CD4-positive, alpha-beta memory T cell (primary cell): ENCODE measurements around the gene DCP2. TPM values are rescaled to one million over a fixed set of nuclear protein-coding genes. Genes with fewer than 3 reads are reported as not detected.
"Not testable (repeated sequence)": the region's sequence is repeated elsewhere in the genome, so short reads cannot be mapped to it uniquely, and the experiment has no call there.

Experiments used
- CTCF ChIA-PET: fragments of 350-600 bp; sonication (Branson Sonifier 250); formaldehyde crosslinking; loops from one replicate; lab custom pipeline; 2021; ENCODE audit warnings: inconsistent platforms; ENCODE audit not compliant: partially characterized antibody; lab: Charles Lee
- POLR2A ChIA-PET: fragments of 350-600 bp; sonication (Branson Sonifier 250); formaldehyde crosslinking; loops from one replicate; lab custom pipeline; 2021; ENCODE audit not compliant: partially characterized antibody; lab: Charles Lee
- DNase-seq, 5 donors: peaks; one replicate each; pipeline versions ENCODE4 v3.0.0 to v3.0.0-alpha.2; 2020 to 2022; ENCODE audit warnings: mixed read lengths in 1 of 5
- H3K27ac ChIP-seq: one replicate; pipeline ENCODE4 v1.7.0; 2013; ENCODE audit warnings: low read depth, low read length
- H3K27me3 ChIP-seq: 2 replicates; pipeline ENCODE4 v1.7.0; 2013; ENCODE audit warnings: mild to moderate bottlenecking, low read length, moderate library complexity; ENCODE audit not compliant: insufficient read depth
- H3K36me3 ChIP-seq: 2 replicates; pipeline ENCODE4 v1.7.0; 2013; ENCODE audit warnings: mild to moderate bottlenecking, low read length, moderate library complexity; ENCODE audit not compliant: insufficient read depth
- H3K4me1 ChIP-seq: 2 replicates; pipeline ENCODE4 v1.7.0; 2013; ENCODE audit warnings: mild to moderate bottlenecking, low read length, moderate library complexity; ENCODE audit not compliant: insufficient read depth
- H3K4me3 ChIP-seq, 2 donors: one replicate each; pipeline ENCODE4 v1.7.0; 2013; ENCODE audit warnings: low read length in 2 of 2, mild to moderate bottlenecking in 1 of 2
- H3K9me3 ChIP-seq, 2 donors: one replicate each; pipeline ENCODE4 v1.7.0; 2013; ENCODE audit warnings: low read length in 2 of 2, control low read depth in 1 of 2; ENCODE audit not compliant: control insufficient read depth in 1 of 2
- H3K27ac Mint-ChIP-seq, 7 donors: one replicate each; pipeline ENCODE4 v1.8.0; 2020 to 2021; ENCODE audit warnings: mixed read lengths in 7 of 7, mild to moderate bottlenecking in 6 of 7, inconsistent platforms in 3 of 7, moderate library complexity in 3 of 7
- H3K27me3 Mint-ChIP-seq, 2 donors: one replicate each; pipeline ENCODE4 v1.8.0; 2020 to 2021; ENCODE audit warnings: mixed read lengths in 2 of 2
- H3K36me3 Mint-ChIP-seq, 2 donors: one replicate each; pipeline ENCODE4 v1.8.0; 2020 to 2021; ENCODE audit warnings: mixed read lengths in 2 of 2, inconsistent platforms in 1 of 2, mild to moderate bottlenecking in 1 of 2
- H3K4me1 Mint-ChIP-seq, 4 donors: one replicate each; pipeline ENCODE4 v1.8.0; 2020 to 2021; ENCODE audit warnings: mixed read lengths in 4 of 4, mild to moderate bottlenecking in 1 of 4
- H3K4me3 Mint-ChIP-seq, 8 donors: one replicate each; pipeline ENCODE4 v1.8.0; 2020 to 2021; ENCODE audit warnings: mixed read lengths in 8 of 8, mild to moderate bottlenecking in 7 of 8, moderate library complexity in 6 of 8, inconsistent platforms in 3 of 8
- H3K9me3 Mint-ChIP-seq, 8 donors: one replicate each; pipeline ENCODE4 v1.8.0; 2020 to 2021; ENCODE audit warnings: mixed read lengths in 8 of 8, mild to moderate bottlenecking in 5 of 8, inconsistent platforms in 3 of 8, moderate library complexity in 1 of 8
- intact Hi-C: fragments of 100-400 bp; cut with micrococcal nuclease; formaldehyde crosslinking; loops from one replicate; pipeline ENCODE4 v1.15.1; 2023
- polyA plus RNA-seq, 2 donors: library from polyadenylated mRNA; unstranded; fragments of 300-500 nt; fragmentation: Illumina TruSeq; gene quantifications; one replicate each; pipeline ENCODE4 v1.2.3, GENCODE V29; 2021
- total RNA-seq, 2 experiments: library from RNA; stranded (reverse); gene quantifications; one replicate each; pipeline ENCODE4 v1.2.3, GENCODE V29; 2021

DCP2 gene
- total and polyA plus RNA-seq, 4 experiments from 2014 or later = 54.0 to 123 (median 95.7) TPM

DNA sequence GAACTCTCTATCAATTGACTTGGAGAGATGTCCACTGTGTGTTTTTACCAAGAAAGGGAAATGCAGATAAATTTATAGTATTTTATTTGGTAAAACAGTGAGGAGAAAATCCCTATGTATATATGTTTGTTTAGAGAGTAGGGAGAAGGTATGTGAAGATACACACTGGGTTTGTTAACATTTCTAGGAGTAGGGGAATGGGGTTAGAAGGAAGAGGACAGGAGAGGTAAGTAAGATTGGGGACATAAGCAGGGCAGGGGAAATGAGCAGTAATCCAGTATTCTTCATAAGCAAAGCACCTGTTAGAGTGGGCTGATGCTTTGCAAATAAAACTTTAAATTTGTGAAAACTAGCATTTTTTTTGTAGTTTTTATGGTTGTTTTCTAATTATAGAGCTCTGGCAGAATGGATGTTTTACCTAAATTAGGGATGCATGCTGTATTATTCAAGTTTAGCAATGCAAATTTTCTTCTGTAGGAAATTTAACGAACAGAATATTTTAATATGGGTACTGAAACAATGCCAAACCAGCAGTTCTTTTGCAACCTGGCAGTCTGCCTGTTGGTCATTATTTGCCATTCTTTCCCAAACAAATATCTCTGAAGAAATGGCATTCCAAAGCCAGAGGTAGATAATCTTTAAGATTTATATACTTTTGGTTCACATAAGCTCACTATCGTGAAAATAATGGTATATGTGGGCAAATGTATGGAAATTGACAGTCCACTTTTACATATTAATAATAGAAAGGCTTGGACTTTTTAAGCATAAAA, 19.4 kb upstream of the DCP2 start:
- intact Hi-C loops = no loop called here

DNA sequence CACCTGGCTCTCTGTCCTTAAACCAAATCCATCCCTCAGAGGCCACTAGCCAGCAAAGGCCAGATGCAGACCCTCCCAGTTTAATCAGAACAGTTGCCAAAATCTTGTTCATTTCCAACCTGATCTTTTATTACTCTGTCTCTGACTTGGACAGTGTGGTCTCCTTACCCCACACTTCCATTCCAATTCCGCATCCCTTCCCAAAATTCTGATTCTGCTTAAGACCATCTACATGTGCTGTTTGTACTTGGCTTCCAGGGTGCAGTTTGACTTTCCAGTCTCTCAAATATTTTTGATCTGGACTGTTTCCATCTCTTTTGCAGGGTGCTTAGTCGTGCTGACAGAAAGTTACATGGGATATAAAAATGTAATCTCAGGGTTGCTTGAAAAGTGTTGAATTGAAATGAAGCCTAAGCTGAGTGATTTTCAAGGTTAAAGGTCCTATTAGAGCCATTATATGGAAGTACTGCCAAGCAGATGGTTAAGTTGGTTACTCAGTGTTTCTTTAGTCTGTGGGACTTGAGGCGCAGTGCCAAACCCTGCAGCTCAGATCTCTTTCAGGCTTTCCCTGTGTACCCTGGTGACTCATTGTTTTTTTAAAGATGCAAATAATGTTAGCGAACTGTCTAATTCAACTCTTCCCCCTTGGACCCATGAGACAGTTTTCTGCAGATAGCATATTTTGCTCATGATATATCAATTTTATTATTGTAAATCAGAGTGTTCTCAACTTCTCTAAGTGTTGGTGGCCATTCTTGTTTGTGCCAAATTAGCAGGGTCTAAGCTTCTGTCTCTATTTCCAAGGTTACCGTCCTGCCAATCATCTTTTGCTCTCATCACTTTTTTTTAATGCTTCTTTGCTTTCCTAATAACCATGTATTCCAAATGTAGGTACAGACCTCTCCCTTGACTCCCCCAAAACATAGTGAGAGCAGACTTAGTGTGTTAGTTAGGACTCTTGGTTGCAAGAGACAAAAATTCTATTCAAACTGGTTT, 18.2 kb upstream of the DCP2 start:
- peaks cover 0 to 2% (median 0%) of the 10 kb centered on the region in 8 donors for H3K9me3 Mint-ChIP-seq
- H3K9me3 ChIP-seq = no peaks in the 10 kb centered on the region
- peaks cover 0 to 3% of the 10 kb centered on the region in 2 donors for H3K36me3 Mint-ChIP-seq
- H3K27me3 Mint-ChIP-seq = peaks cover 0 to 1% of the 10 kb centered on the region in 2 donors
- CTCF ChIA-PET = interaction anchor here (0.9 to 1.2 kb wide), 3 partner anchors 33 to 80 kb away, joined by 3 read pairs; no protein-coding TSS in a partner anchor
- no peak for DNase-seq
- H3K4me1 ChIP-seq = peaks cover 12% of the 10 kb centered on the region
- intact Hi-C loops = no loop called here
- peaks cover 2 to 8% (median 5%) of the 10 kb centered on the region in 4 donors for H3K4me1 Mint-ChIP-seq
- no peak overlapping the region for H3K27ac ChIP-seq
- H3K27ac Mint-ChIP-seq = no peak overlapping the region
- H3K4me3 ChIP-seq = no peak overlapping the region
- H3K4me3 Mint-ChIP-seq = no peak overlapping the region
- no peaks in the 10 kb centered on the region for H3K27me3 ChIP-seq
- H3K36me3 ChIP-seq = no peaks in the 10 kb centered on the region
- POLR2A ChIA-PET = no interaction called here

More for the DNA sequence above, 19.4 kb upstream of the DCP2 start:
- no peak overlapping the region for H3K27ac ChIP-seq
- CTCF ChIA-PET = no interaction called here
- H3K4me3 Mint-ChIP-seq = no peak overlapping the region
- H3K27me3 Mint-ChIP-seq = peaks cover 0 to 2% of the 10 kb centered on the region in 2 donors
- no peak overlapping the region for H3K4me3 ChIP-seq
- H3K36me3 Mint-ChIP-seq = peaks cover 0 to 4% of the 10 kb centered on the region in 2 donors
- peaks cover 12% of the 10 kb centered on the region for H3K4me1 ChIP-seq
- no peaks in the 10 kb centered on the region for H3K9me3 ChIP-seq
- no peaks in the 10 kb centered on the region for H3K36me3 ChIP-seq
- no peak for DNase-seq
- H3K4me1 Mint-ChIP-seq = peaks cover 2 to 5% (median 5%) of the 10 kb centered on the region in 4 donors
- H3K9me3 Mint-ChIP-seq = peaks cover 0 to 2% (median 0%) of the 10 kb centered on the region in 8 donors
- no peak overlapping the region for H3K27ac Mint-ChIP-seq
- H3K27me3 ChIP-seq = no peaks in the 10 kb centered on the region
- POLR2A ChIA-PET = no interaction called here

DNA sequence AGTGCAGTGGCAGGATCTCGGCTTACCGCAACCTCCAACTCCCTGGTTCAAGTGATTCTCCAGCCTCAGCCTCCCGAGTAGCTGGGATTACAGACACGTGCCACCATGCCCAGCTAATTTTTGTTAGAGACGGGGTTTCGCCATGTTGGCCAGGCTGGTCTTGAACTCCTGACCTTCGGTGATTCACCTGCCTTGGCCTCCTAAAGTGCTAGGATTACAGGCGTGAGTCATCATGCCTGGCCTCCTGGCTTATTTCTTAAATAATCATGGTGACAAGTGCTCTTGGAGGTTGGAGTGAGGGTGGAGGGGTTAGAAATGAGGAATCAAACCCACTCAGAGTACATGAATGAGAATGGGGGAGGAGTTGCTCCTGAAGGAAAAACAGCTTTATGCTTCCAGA, 16.7 kb upstream of the DCP2 start:
- intact Hi-C loops = loop anchor here (5.0 kb wide), 2 partner anchors 98 to 268 kb away; partner anchors contain the start of gene SRP19
- H3K36me3 ChIP-seq, POLR2A ChIA-PET, H3K27me3 ChIP-seq, H3K4me3 Mint-ChIP-seq, H3K27me3 Mint-ChIP-seq, H3K27ac Mint-ChIP-seq, H3K4me3 ChIP-seq, DNase-seq, H3K36me3 Mint-ChIP-seq, H3K9me3 Mint-ChIP-seq, H3K27ac ChIP-seq, H3K9me3 ChIP-seq: not testable (repeated sequence)
- peaks cover 7 to 14% (median 13%) of the 10 kb centered on the region in 4 donors for H3K4me1 Mint-ChIP-seq
- H3K4me1 ChIP-seq = peaks cover 22% of the 10 kb centered on the region
- CTCF ChIA-PET = interaction anchor here (0.9 to 1.4 kb wide), 5 partner anchors 34 to 111 kb away, joined by 3 read pairs; no protein-coding TSS in a partner anchor

DNA sequence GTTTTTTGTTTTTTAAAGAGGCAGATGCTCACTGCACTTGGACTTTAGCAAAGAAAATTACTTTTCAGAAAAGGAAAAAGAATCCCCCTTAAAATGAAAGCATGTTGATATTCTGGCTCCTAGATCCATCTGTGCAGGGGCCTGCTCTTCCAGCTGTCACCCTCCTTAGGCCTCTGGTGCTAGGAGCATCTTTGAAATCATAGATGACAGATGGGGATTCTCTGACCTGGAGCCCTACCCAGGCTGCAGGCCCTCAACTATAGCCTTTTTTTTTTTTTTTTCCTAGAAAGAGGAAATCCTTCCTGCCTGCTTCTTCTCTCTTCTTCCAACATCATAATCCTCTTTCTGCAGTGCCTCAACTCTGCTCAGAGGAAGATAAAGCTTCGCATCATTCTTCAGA, 16.3 kb upstream of the DCP2 start:
- no peak overlapping the region for H3K27ac ChIP-seq
- no peaks in the 10 kb centered on the region for H3K9me3 ChIP-seq
- ChIA-PET CTCF (interaction anchor here (1.1 to 5.7 kb wide), 6 partner anchors 9 to 267 kb away, joined by 3 to 76 read pairs (median 3); partner anchors contain the start of gene REEP5), POLR2A (no interaction called here)
- no peaks in the 10 kb centered on the region for H3K36me3 Mint-ChIP-seq
- H3K4me3 ChIP-seq = no peak overlapping the region
- H3K9me3 Mint-ChIP-seq = no peaks in the 10 kb centered on the region
- H3K4me3 Mint-ChIP-seq = no peak overlapping the region
- H3K27me3 Mint-ChIP-seq = no peaks in the 10 kb centered on the region
- intact Hi-C loops = loop anchor here (5.0 kb wide), 2 partner anchors 98 to 268 kb away; partner anchors contain the start of gene SRP19
- peaks cover 22% of the 10 kb centered on the region for H3K4me1 ChIP-seq
- no peaks in the 10 kb centered on the region for H3K27me3 ChIP-seq
- peaks cover 7 to 14% (median 13%) of the 10 kb centered on the region in 4 donors for H3K4me1 Mint-ChIP-seq
- no peaks in the 10 kb centered on the region for H3K36me3 ChIP-seq
- DNase-seq = no peak
- peak overlapping the region in 1 of 7 donors; percentile 53 for H3K27ac Mint-ChIP-seq

DNA sequence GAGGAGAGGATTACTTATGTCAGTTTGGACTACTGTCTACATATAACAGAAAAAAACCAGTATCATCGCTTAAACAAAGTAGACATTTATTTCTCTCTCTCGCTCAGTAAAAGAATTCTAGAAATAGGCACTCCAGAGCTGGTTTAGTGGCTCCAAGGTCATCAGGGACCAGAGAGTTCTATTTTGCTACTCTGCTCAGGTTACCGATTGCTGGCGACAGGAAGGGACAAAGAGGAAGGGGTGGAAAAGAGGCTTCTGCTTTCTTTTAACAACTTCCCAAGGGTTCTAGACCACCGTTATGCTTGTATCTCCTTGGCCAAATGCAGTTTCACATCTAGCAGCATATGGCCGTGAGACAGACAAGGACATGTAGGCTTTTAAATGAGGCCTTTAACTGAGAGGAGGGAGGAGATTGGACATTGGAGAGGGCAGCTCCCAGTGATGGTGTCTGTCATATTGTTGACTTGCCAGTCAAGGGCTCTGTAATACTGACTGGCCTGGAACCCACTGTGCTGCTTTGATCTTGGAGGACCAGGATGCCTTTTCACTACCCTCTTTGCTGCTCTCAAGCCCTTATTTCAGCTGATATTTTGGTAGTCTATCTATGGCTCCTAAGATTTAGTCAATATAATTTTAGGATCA, 15.6 kb upstream of the DCP2 start:
- peaks cover 7 to 14% (median 13%) of the 10 kb centered on the region in 4 donors for H3K4me1 Mint-ChIP-seq
- no peak overlapping the region for H3K27ac Mint-ChIP-seq
- no peaks in the 10 kb centered on the region for H3K27me3 Mint-ChIP-seq
- Histone ChIP-seq H3K4me3 (no peak overlapping the region), H3K27me3 (no peaks in the 10 kb centered on the region), H3K4me1 (peaks cover 22% of the 10 kb centered on the region), H3K27ac (no peak overlapping the region), H3K9me3 (no peaks in the 10 kb centered on the region), H3K36me3 (no peaks in the 10 kb centered on the region)
- POLR2A ChIA-PET = no interaction called here
- intact Hi-C loops = loop anchor here (5.0 kb wide), 2 partner anchors 99 to 269 kb away; partner anchors contain the start of gene SRP19
- CTCF ChIA-PET = interaction anchor here (1.1 to 5.7 kb wide), 7 partner anchors 10 to 267 kb away, joined by 3 to 76 read pairs (median 3); partner anchors contain the start of gene REEP5
- no peak for DNase-seq
- no peaks in the 10 kb centered on the region for H3K36me3 Mint-ChIP-seq
- no peaks in the 10 kb centered on the region for H3K9me3 Mint-ChIP-seq
- no peak overlapping the region for H3K4me3 Mint-ChIP-seq

DNA sequence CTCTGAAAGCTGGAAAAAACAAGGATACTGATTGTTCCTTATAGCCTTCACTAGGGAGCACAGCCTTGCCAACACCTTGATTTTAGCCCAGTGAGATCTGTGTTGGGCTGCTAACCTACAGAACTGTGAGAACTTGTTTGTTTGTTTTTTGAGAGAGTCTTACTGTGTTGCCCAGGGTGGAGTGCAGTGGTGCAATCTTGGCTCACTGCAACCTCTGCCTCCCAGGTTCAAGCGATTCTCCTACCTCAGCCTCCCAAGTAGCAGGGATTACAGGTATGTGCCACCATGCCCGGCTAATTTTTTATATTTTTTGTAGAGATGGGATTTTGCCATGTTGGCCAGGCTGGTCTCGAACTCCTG, 13.2 kb upstream of the DCP2 start:
- not testable (repeated sequence) for H3K27me3 Mint-ChIP-seq, H3K36me3 ChIP-seq, H3K27ac Mint-ChIP-seq

More for the DNA sequence above, 13.2 kb upstream of the DCP2 start:
- intact Hi-C loops = loop anchor here (5.0 kb wide), 2 partner anchors 101 to 271 kb away; partner anchors contain the start of gene SRP19
- POLR2A ChIA-PET = interaction anchor here (1.2 to 2.4 kb wide), 4 partner anchors 13 to 103 kb away, joined by 3 to 8 read pairs (median 4); partner anchors contain the start of genes DCP2, REEP5 and SRP19
- H3K9me3 ChIP-seq, H3K4me3 Mint-ChIP-seq, H3K36me3 Mint-ChIP-seq, H3K27ac ChIP-seq, H3K4me3 ChIP-seq, H3K9me3 Mint-ChIP-seq, H3K27me3 ChIP-seq, DNase-seq: not testable (repeated sequence)
- CTCF ChIA-PET = interaction anchor here (0.9 to 5.7 kb wide), 13 partner anchors 10 to 411 kb away, joined by 3 to 76 read pairs (median 5); partner anchors contain the start of genes DCP2, REEP5 and SRP19
- peaks cover 7 to 15% (median 13%) of the 10 kb centered on the region in 4 donors for H3K4me1 Mint-ChIP-seq
- H3K4me1 ChIP-seq = peaks cover 20% of the 10 kb centered on the region
